ENCODE data around the gene FAR1.
"Not testable (repeated sequence)": the region's sequence is repeated elsewhere in the genome, so short reads cannot be mapped to it uniquely, and the experiment has no call there.

The FAR1 gene

GRCh38 chr11:13668102-13668956 lies at the start of gene FAR1:
Gene FAR1 (plus strand): TSS chr11:13668668. CDS start chr11:13694766, 26,098 bp downstream.
- H3K36me3 ChIP-seq (replicated peaks; ENCODE audit: insufficient read depth, low read length) = 0 out of 2 replicates have a peak, but pooled peaks cover 2% of the 10 kb centered on the region
- peak within 1 kb of the TSS; percentile 94 for H2AFZ ChIP-seq (ENCODE audit: low read length)
- DNase-seq = peak; percentile 98
- H3K9me2 ChIP-seq (replicated peaks; ENCODE audit: insufficient read depth, low read length) = no peaks in the 10 kb centered on the region
- peak within 1 kb of the TSS; percentile 76 for H3K4me3 ChIP-seq (ENCODE audit: low read length)
- 0 out of 2 replicates have a peak, but pooled peaks cover 9% of the 10 kb centered on the region for H4K20me1 ChIP-seq (ENCODE audit: insufficient read depth, low read length)
- H3K27ac ChIP-seq (ENCODE audit: low read length) = peak within 1 kb of the TSS; percentile 72; the same call in 1 of the 2 replicates
- H3K9ac ChIP-seq (ENCODE audit: low read length) = peak within 1 kb of the TSS; percentile 84
- no peaks in the 10 kb centered on the region for H3K9me3 ChIP-seq (replicated peaks; ENCODE audit: insufficient read depth, low read length)
- no peaks in the 10 kb centered on the region for H3K27me3 ChIP-seq (replicated peaks; ENCODE audit: insufficient read depth, low read length)
- H3K79me2 ChIP-seq (ENCODE audit: low read length) = peaks cover 48% of the 10 kb centered on the region
- H3F3A ChIP-seq (ENCODE audit: insufficient read depth, low read length) = peaks cover 12% of the 10 kb centered on the region
- peak within 1 kb of the TSS; percentile 92 for H3K4me2 ChIP-seq (ENCODE audit: low read depth, low read length)
- TF ChIP-seq EZH2phosphoT487 (IDR thresholded peaks at IDR 0.05; ENCODE audit: low read length) = no peak
- no peak for TF ChIP-seq EZH2 (optimal IDR thresholded peaks at IDR 0.05; ENCODE audit: low read depth, low read length)
- TF ChIP-seq CTCF (IDR thresholded peaks at IDR 0.05; ENCODE audit: low read length) = peak; percentile 57
- peaks cover 31% of the 10 kb centered on the region for H3K4me1 ChIP-seq (ENCODE audit: low read length)

GRCh38 chr11:13620063-13620462 lies 48.4 kb upstream of the FAR1 start:
- Histone ChIP-seq H3K79me2 (ENCODE audit: low read length) (no peaks in the 10 kb centered on the region), H3K9me3 (replicated peaks; ENCODE audit: insufficient read depth, low read length) (no peaks in the 10 kb centered on the region), H3K27me3 (replicated peaks; ENCODE audit: insufficient read depth, low read length) (no peaks in the 10 kb centered on the region), H4K20me1 (ENCODE audit: insufficient read depth, low read length) (no peaks in the 10 kb centered on the region), H3K36me3 (replicated peaks; ENCODE audit: insufficient read depth, low read length) (no peaks in the 10 kb centered on the region), H2AFZ (ENCODE audit: low read length) (no peak overlapping the region), H3K9me2 (replicated peaks; ENCODE audit: insufficient read depth, low read length) (no peaks in the 10 kb centered on the region), H3K4me1 (ENCODE audit: low read length) (no peaks in the 10 kb centered on the region), H3K4me2 (ENCODE audit: low read depth, low read length) (no peak overlapping the region), H3K9ac (ENCODE audit: low read length) (no peak overlapping the region), H3K4me3 (ENCODE audit: low read length) (no peak overlapping the region), H3K27ac (ENCODE audit: low read length) (no peak overlapping the region), H3F3A (ENCODE audit: insufficient read depth, low read length) (no peaks in the 10 kb centered on the region)
- DNase-seq = no peak
- no peak for TF ChIP-seq CTCF (IDR thresholded peaks at IDR 0.05; ENCODE audit: low read length)
- no peak for TF ChIP-seq EZH2phosphoT487 (IDR thresholded peaks at IDR 0.05; ENCODE audit: low read length)
- TF ChIP-seq EZH2 (optimal IDR thresholded peaks at IDR 0.05; ENCODE audit: low read depth, low read length) = no peak

GRCh38 chr11:13626818-13627217 lies 41.6 kb upstream of the FAR1 start:
- not testable (repeated sequence) for H4K20me1 ChIP-seq (ENCODE audit: insufficient read depth, low read length); H3K79me2 ChIP-seq (ENCODE audit: low read length); H3K36me3 ChIP-seq (replicated peaks; ENCODE audit: insufficient read depth, low read length); H3K27ac ChIP-seq (ENCODE audit: low read length); H3K9me3 ChIP-seq (replicated peaks; ENCODE audit: insufficient read depth, low read length); H3F3A ChIP-seq (ENCODE audit: insufficient read depth, low read length); DNase-seq; H3K4me3 ChIP-seq (ENCODE audit: low read length); H3K27me3 ChIP-seq (replicated peaks; ENCODE audit: insufficient read depth, low read length); H3K4me1 ChIP-seq (ENCODE audit: low read length); H3K9ac ChIP-seq (ENCODE audit: low read length); H3K9me2 ChIP-seq (replicated peaks; ENCODE audit: insufficient read depth, low read length); H3K4me2 ChIP-seq (ENCODE audit: low read depth, low read length); H2AFZ ChIP-seq (ENCODE audit: low read length)

DNA sequence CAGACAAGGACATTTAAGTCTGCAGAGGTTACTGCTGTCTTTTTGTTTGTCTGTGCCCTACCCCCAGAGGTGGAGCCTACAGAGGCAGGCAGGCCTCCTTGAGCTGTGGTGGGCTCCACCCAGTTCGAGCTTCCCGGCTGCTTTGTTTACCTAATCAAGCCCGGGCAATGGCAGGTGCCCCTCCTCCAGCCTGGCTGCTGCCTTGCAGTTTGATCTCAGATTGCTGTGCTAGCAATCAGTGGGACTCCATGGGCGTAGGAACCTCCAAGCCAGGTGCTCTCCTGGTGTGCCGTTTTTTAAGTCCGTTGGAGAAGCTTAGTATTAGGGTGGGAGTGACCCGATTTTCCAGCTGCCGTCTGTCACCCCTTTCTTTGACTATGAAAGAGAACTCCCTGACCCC lies 39.8 kb upstream of the FAR1 start:
- H3K4me2 ChIP-seq (ENCODE audit: low read depth, low read length); H3K36me3 ChIP-seq (replicated peaks; ENCODE audit: insufficient read depth, low read length); H3K4me3 ChIP-seq (ENCODE audit: low read length); H3K9me2 ChIP-seq (replicated peaks; ENCODE audit: insufficient read depth, low read length); H3K9me3 ChIP-seq (replicated peaks; ENCODE audit: insufficient read depth, low read length); DNase-seq; H3K4me1 ChIP-seq (ENCODE audit: low read length); H3K9ac ChIP-seq (ENCODE audit: low read length); H2AFZ ChIP-seq (ENCODE audit: low read length); H4K20me1 ChIP-seq (ENCODE audit: insufficient read depth, low read length); H3K27me3 ChIP-seq (replicated peaks; ENCODE audit: insufficient read depth, low read length); H3F3A ChIP-seq (ENCODE audit: insufficient read depth, low read length); H3K27ac ChIP-seq (ENCODE audit: low read length); H3K79me2 ChIP-seq (ENCODE audit: low read length): not testable (repeated sequence)

Measured in MM.1S (cell line).